ENCODE data around the gene SNX32. TPM values are rescaled to one million over a fixed set of nuclear protein-coding genes. Genes with fewer than 3 reads are reported as not detected.
A peak's percentile ranks its signal among the peaks of the same experiment; 100 is the strongest.

Gene SNX32
- total and polyA plus RNA-seq, 2 of the 13 experiments (the other 11 are each of a cell fraction or from before 2014, with no cell fraction given): 0.09 to 0.34 TPM

GRCh38 chr11:65859095-65859811 is 25.5 kb downstream of the SNX32 start (continued):
- TF ChIP-seq ZNF17 (CRISPR knock-in tag; IDR thresholded peaks at IDR 0.05) (no peak), NFKB2 (CRISPR knock-in tag; IDR thresholded peaks at IDR 0.05; ENCODE audit: borderline replicate concordance) (peak; percentile 46; the same call in 1 of the 2 replicates), TRIM22 (IDR thresholded peaks at IDR 0.05) (no peak), POLR2A (IDR thresholded peaks at IDR 0.05; ENCODE audit: insufficient read depth in 1 of 2, low read depth in 2 of 2, low read length in 2 of 2) (peak in 1 of 2 experiments; percentile 88; a peak in 2 of 4 replicates), SRSF4 (IDR thresholded peaks at IDR 0.05; ENCODE audit: low read depth, low read length, poor library complexity, severe bottlenecking) (no peak), ZMAT3 (CRISPR knock-in tag; conservative IDR thresholded peaks at IDR 0.05) (0 out of 2 replicates have a peak, but pooled peaks have one; percentile 58), IRF9 (CRISPR knock-in tag; IDR thresholded peaks at IDR 0.05; ENCODE audit: borderline replicate concordance) (no peak), ZMYM4 (CRISPR knock-in tag; IDR thresholded peaks at IDR 0.05) (0 out of 2 replicates have a peak, but pooled peaks have one; percentile 21), SETDB1 (CRISPR knock-in tag; IDR thresholded peaks at IDR 0.05; ENCODE audit: borderline replicate concordance) (no peak), ZBTB8A (CRISPR knock-in tag; IDR thresholded peaks at IDR 0.05; ENCODE audit: borderline replicate concordance, low read depth) (no peak), MXD3 (CRISPR knock-in tag; IDR thresholded peaks at IDR 0.05) (no peak), ZBTB26 (CRISPR knock-in tag; IDR thresholded peaks at IDR 0.05; ENCODE audit: borderline replicate concordance) (peak; percentile 44), GATAD1 (CRISPR knock-in tag; IDR thresholded peaks at IDR 0.05) (peak; percentile 67), ZSCAN25 (CRISPR knock-in tag; IDR thresholded peaks at IDR 0.05) (no peak), PLSCR1 (CRISPR knock-in tag; IDR thresholded peaks at IDR 0.05; ENCODE audit: borderline replicate concordance) (no peak), NPAS2 (CRISPR knock-in tag; IDR thresholded peaks at IDR 0.05; ENCODE audit: borderline replicate concordance) (no peak), GZF1 (CRISPR knock-in tag; IDR thresholded peaks at IDR 0.05) (no peak), HNRNPL (IDR thresholded peaks at IDR 0.05; ENCODE audit: low read depth, low read length) (no peak), THAP11 (CRISPR knock-in tag; IDR thresholded peaks at IDR 0.05) (peak; percentile 79), ZNF138 (CRISPR knock-in tag; IDR thresholded peaks at IDR 0.05; ENCODE audit: low read depth) (no peak; the same call in 1 of the 2 replicates), MAF1 (CRISPR knock-in tag; IDR thresholded peaks at IDR 0.05; ENCODE audit: borderline replicate concordance) (no peak), PRMT3 (CRISPR knock-in tag; IDR thresholded peaks at IDR 0.05; ENCODE audit: borderline replicate concordance, low read depth) (peak; percentile 41; the same call in 1 of the 2 replicates), ZKSCAN1 (IDR thresholded peaks at IDR 0.05; ENCODE audit: low read length) (no peak), MXD4 (CRISPR knock-in tag; IDR thresholded peaks at IDR 0.05) (no peak), ZFYVE20 (CRISPR knock-in tag; IDR thresholded peaks at IDR 0.05; ENCODE audit: borderline replicate concordance, low read depth) (no peak), ZNF670 (CRISPR knock-in tag; IDR thresholded peaks at IDR 0.05; ENCODE audit: borderline replicate concordance) (no peak), KLF6 (CRISPR knock-in tag; IDR thresholded peaks at IDR 0.05) (no peak)
